Measurements from ENCODE around the gene DNAJC10.
"Not testable (repeated sequence)": the region's sequence is repeated elsewhere in the genome, so short reads cannot be mapped to it uniquely, and the experiment has no call there.

DNAJC10 gene

GRCh38 chr2:182726473-182726872, 10.4 kb downstream of the DNAJC10 start:
- DNase-seq (ENCODE audit: low spot score) = no peak

- no peak for DNase-seq (ENCODE audit: low spot score)
Observed at GRCh38 chr2:182728014-182728413, 12.0 kb downstream of the DNAJC10 start.

- DNase-seq (ENCODE audit: low spot score) = no peak
Observed at GRCh38 chr2:182729710-182730339, 13.8 kb downstream of the DNAJC10 start.

GRCh38 chr2:182730486-182730885, 14.4 kb downstream of the DNAJC10 start:
- no peak for DNase-seq (ENCODE audit: low spot score)

- no peak for DNase-seq (ENCODE audit: low spot score)
Observed at GRCh38 chr2:182732736-182733135, 16.7 kb downstream of the DNAJC10 start.

GRCh38 chr2:182733572-182733971, 17.5 kb downstream of the DNAJC10 start:
- DNase-seq (ENCODE audit: low spot score) = no peak

GRCh38 chr2:182736856-182737255, 20.8 kb downstream of the DNAJC10 start:
- DNase-seq (ENCODE audit: low spot score) = not testable (repeated sequence)

GRCh38 chr2:182740701-182741100, 24.6 kb downstream of the DNAJC10 start:
- no peak for DNase-seq (ENCODE audit: low spot score)

- no peak for DNase-seq (ENCODE audit: low spot score)
Observed at GRCh38 chr2:182741620-182742019, 25.6 kb downstream of the DNAJC10 start.

- DNase-seq (ENCODE audit: low spot score) = no peak
Observed at GRCh38 chr2:182744490-182744889, 28.4 kb downstream of the DNAJC10 start.

GRCh38 chr2:182745061-182745460, 29.0 kb downstream of the DNAJC10 start:
- no peak for DNase-seq (ENCODE audit: low spot score)

GRCh38 chr2:182745894-182746293, 29.8 kb downstream of the DNAJC10 start:
- not testable (repeated sequence) for DNase-seq (ENCODE audit: low spot score)

- DNase-seq (ENCODE audit: low spot score) = no peak
Observed at GRCh38 chr2:182754231-182754630, 38.2 kb downstream of the DNAJC10 start.

GRCh38 chr2:182758379-182758778, 42.3 kb downstream of the DNAJC10 start:
- DNase-seq (ENCODE audit: low spot score) = no peak

GRCh38 chr2:182761903-182762302, 45.8 kb downstream of the DNAJC10 start:
- no peak for DNase-seq (ENCODE audit: low spot score)

- DNase-seq (ENCODE audit: low spot score) = peak; percentile 6
Observed at GRCh38 chr2:182763311-182763912, 47.4 kb downstream of the DNAJC10 start.

- no peak for DNase-seq (ENCODE audit: low spot score)
Observed at GRCh38 chr2:182766626-182767025, 50.6 kb downstream of the DNAJC10 start.

GRCh38 chr2:182767578-182767977, 51.5 kb downstream of the DNAJC10 start:
- peak; percentile 12 for DNase-seq (ENCODE audit: low spot score)

GRCh38 chr2:182768950-182769349, 52.9 kb downstream of the DNAJC10 start:
- not testable (repeated sequence) for DNase-seq (ENCODE audit: low spot score)

- DNase-seq (ENCODE audit: low spot score) = no peak
Observed at GRCh38 chr2:182779323-182779722, 63.3 kb downstream of the DNAJC10 start.

- not testable (repeated sequence) for DNase-seq (ENCODE audit: low spot score)
Observed at GRCh38 chr2:182781099-182781498, 65.0 kb downstream of the DNAJC10 start.

GRCh38 chr2:182782686-182783085, 66.6 kb downstream of the DNAJC10 start:
- not testable (repeated sequence) for DNase-seq (ENCODE audit: low spot score)

- no peak for DNase-seq (ENCODE audit: low spot score)
Observed at GRCh38 chr2:182784058-182784706, 68.1 kb downstream of the DNAJC10 start.
